GM21381 (cell line): Measurements from ENCODE around the gene IZUMO1R.
"Not testable (repeated sequence)": the region's sequence is repeated elsewhere in the genome, so short reads cannot be mapped to it uniquely, and the experiment has no call there.

Experiments
- ATAC-seq: cut with Tn5 transposase; IDR thresholded peaks from one replicate; pipeline ENCODE4 v1.9.1; 2021; ENCODE audit warnings: mild to moderate bottlenecking, moderate library complexity; ENCODE audit not compliant: unreplicated experiment

Gene IZUMO1R

DNA sequence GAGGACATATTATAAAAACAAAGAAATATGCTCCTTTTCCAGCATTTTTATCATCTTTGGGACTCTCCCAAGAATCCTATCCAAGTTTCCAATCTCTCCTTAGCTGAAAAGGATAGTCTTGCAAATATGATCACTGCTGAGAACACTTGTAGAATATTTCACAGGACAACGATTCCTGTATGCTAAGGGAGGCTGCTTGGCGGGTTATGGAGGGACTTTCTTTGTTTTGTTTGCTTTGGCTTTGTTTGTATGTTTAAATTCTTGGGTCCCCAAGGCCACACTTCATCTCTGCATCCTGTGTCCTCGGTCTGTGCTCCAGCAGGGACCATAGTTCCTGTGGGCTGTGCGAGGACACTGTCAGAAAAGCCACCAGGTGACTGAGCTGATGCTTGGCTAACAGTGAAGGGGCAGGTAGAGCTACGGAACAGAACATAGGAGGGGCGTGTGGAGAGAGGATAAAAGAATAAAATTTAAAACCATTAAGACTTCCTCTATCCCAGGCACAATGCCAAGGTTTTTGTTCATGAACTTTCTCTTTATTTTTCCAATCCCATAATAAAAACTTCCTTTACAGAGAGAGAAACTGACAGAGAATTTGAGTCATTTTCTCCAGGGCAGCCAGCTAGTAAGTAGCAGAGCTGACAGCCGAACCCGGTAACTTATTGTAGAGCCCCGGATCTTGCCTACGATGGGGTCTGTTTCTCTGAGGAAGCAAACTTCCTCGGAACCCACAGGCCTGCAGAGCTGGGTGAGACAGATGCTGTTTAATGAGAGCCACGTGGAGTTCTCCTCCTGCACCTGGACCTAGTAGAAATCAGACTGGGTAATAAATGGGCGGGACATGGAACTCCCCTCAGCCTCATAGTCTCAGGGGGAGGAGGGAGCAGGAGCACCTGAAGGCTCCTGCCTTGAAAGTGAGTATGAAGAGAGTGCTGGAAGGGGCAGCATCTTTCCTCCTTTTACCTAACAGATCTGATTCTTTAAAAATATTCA lies at the start of gene IZUMO1R:
Gene IZUMO1R (plus strand): TSS at position 615 of the 993 bp plus-strand sequence. CDS start 1,057 bp downstream, outside the sequence.
- ATAC-seq: no peak

DNA sequence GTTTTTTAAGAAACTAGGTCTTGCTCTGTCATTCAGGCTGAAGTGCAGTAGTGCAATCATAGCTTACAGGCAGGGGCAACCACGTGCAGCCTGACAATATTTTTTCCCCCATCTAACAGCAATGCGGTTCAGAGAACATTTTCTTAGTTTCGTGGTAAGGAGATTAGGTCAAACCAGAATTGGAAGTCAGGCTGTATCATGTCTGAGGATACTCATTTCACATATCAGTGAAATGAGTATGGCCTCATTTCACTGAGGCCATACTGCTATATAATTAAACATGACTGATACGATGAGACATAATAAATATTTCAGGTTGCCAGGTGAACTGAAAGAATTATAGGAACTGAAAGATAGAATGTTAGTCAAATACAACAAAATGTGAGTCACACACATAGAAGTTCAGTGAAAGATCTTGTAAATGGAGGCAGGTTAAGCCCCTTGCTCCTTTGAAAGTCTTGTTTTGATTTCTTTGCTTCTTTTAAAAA lies 32.5 kb upstream of the IZUMO1R start:
- ATAC-seq: peak; percentile 79

DNA sequence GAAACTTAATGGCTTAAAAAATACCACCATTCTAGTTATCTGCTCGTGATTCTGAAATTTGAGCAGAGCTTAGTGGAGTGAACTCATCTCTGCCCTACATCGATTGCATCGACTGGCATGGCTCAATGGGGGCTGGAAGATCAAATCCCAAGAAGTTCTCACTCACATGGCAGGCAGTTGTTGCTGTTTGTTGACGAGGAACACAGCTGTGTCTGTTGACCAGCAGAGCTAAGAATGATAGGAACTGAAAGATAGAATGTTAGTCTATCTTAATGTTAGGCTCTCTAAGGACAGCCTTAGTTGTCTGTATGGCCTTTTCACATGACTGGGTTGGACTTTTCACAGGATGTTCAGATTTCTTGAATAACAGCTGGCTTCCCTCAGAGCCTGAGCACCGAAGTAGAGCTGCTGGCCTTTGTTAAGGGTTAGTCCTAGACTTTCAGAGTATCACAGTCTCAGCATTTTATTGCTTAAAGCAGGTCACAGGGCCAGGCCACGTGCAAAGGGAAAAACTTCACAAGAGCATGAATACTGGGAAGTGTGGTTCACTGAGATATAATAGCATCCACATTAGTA lies 31.6 kb upstream of the IZUMO1R start:
- ATAC-seq: peak; percentile 37

DNA sequence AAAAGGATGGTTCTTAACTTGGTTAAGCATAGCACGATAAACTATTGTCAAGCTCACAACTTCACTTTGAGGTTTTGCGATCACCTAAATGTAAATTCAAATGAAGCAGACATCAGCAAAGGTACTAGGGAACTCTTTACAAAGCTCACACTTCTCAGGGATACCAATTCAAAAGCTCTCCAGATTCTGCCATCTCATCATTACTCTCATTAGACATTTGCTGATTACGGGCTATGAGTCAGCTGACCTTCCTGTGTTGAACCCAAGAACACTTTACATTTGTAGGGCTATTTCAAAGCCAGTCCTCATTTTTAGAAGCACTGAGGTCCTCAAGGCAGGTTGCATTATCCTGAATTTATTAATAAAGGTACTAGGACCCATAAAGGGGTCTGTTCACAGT lies 28.4 kb upstream of the IZUMO1R start:
- no peak for ATAC-seq

DNA sequence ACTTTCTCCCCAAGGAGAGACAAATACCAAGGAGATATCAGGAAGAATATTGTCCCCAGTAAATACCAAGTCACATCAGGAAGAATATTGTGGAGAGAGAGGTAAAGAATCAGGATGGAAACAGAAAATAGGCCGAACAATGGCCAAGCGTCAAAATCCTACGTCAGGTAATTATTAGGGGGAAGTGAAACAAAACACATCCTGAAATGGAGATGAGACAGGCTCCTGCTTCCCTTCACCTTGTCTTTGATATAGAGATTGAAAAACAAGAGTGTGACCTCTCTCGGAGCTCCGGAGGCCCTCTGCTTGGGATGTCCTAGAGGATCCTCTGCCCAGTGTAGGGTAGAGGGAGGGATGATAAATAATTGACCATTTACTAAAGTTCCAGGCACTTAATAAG lies 27.4 kb upstream of the IZUMO1R start:
- no peak for ATAC-seq

DNA sequence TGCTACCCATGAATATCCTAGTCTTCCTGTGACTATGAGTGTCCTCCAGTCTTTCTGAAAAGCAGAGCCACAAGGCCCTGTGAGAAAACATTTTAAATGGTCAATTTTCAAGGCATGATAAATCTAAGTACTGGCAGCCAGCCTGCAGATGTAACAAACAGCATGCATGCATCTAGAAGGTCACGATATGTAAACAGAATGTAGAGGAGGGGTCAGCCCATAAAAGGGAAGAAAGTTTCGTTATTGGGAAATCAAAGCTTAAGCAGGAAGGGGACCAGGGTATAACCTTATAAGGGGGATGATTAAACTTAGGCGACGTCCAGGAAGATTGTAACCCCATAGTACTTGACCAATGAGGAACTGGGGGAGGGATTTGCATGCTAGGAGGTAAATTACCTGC lies 26.2 kb upstream of the IZUMO1R start:
- not testable (repeated sequence) for ATAC-seq

DNA sequence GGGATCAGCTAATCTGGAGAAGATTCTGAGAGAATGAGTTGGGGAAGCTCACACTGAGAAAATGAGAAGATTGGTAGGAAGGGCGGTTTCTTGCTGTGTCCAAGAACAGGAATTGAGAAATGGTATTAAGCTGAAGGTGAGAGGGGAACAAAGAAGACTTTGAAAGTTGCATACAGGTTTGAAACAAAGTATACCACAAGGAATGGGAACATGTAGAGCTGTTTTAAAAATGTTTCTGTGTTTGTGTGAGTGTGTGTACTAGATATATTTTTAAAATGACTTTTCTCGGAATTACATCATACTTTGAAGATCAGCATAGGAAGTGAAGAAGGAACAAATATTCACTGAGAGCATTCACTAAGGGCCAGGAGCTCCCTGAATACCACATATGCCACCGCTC lies 24.4 kb upstream of the IZUMO1R start:
- no peak for ATAC-seq

DNA sequence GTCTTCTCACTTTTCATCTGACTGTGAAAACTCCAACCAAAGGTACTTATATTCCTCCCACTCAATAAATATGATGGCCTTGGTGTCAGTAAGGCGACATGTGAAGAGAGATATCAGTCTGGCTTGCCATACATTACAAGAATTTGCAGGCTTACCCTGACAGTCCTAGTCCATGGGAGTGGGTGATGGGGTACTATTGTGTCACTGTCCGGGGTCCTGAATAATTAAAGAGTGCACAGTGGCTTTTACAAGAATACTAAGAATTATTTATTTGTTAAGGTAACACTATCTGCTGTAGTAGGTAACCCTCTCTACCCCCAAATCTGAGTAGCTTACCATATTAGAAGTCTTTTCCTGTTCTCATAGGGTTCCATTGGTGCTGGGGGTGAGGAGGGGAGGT lies 23.1 kb upstream of the IZUMO1R start:
- ATAC-seq: no peak

DNA sequence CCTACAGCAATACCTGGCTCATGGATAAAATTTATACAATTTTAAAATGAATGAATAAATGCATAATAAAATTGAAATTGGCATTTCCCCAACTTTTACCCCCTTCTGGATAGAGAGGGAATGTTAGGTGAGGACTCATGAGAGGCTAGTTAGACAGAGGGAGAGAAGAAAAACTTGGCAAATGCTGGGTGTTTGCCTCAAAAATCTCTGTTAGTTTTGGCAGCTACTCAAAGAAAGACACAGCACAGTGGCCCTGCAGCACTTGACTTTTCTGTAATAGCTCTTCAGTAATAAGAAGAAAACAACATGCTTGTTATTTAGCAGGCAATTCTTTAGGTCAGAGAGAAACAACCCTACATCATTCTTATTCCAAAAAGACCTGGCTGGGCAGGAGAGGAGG lies 20.7 kb upstream of the IZUMO1R start:
- ATAC-seq: no peak

DNA sequence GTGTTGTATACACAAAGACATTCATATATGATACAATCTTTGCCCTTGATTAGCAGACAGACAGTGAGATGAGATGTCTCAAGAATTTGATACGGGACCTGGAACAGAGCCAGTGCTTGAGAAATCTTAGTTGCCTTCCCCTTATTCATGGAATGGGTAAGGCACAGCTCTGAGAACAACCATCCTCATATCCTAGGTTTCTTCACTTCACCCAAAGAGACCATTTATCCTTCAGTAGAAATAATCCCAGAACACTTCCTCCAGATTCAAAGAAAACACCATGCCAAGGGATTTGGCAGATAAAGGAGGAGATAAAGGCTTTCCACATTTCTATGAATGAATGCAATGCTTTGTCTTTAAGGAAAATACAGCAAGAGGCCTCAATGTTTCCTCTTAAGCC lies 8.8 kb upstream of the IZUMO1R start:
- ATAC-seq: no peak

DNA sequence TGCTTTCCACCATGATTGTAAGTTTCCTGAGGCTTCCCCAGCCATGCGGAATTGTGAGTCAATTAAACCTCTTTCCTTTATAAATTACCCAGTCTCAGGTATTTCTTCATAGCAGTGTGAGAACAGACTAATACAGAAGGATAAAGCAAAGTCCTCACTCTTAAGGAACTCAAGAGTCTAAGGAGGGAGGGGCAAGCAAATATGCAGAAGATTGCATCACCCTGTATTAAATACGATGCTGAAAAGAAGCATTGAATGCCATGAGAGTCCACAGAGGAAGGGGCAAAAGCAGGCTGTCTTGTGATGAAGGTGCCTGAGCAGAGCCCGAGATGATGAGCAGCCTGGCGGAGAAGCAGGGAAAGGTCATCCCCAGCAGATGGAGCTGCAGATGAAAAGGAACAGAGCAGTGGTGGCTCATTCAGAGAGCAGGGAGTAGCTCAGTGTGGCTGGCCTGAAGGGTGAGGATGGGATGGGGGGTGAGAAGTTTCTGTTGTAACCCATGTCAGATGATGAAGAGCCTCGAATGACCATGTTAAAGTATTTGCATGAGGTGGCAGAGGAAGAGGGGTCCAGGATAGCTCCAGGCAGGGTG lies 6.3 kb upstream of the IZUMO1R start:
- no peak for ATAC-seq

DNA sequence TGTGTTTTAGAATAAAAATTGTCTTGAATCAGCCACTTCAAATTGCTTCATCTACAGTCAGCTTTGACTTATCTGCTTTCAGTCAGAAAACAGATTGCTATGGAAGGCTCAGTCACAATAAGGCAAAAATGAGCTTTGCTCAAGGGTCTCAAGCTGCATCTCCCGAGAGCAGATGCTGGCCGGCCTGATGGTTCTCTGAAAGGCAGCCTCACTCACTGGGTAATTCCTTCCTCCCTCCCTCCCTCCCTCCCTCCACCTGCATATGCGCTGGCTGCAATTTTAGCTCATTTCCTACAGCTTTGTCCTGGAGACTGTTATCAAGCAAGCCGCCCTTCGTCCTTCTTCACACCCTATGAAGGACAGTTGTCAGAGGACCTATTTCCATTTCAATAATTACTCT lies 1.6 kb upstream of the IZUMO1R start:
- no peak for ATAC-seq

DNA sequence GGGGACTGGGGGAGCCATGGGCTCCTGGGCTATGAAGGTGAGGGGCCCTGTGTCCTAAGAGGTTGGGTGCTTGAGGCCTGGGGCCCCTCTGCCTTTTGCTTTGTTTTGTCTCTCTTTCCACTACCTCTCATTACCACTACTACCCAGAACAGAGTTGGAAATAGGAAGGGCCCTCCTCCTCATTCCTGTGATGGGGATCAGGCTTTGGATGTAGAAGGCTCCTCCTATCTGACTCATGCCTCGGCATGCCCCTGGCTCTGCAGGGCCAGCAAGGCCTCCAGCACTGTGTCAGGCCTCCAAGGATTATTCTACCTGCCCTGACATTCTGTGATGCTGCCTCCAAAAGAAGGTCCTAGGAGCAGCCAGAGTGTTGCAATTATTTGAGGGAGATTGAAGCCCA lies 766 bp downstream of the IZUMO1R start:
- ATAC-seq: no peak

DNA sequence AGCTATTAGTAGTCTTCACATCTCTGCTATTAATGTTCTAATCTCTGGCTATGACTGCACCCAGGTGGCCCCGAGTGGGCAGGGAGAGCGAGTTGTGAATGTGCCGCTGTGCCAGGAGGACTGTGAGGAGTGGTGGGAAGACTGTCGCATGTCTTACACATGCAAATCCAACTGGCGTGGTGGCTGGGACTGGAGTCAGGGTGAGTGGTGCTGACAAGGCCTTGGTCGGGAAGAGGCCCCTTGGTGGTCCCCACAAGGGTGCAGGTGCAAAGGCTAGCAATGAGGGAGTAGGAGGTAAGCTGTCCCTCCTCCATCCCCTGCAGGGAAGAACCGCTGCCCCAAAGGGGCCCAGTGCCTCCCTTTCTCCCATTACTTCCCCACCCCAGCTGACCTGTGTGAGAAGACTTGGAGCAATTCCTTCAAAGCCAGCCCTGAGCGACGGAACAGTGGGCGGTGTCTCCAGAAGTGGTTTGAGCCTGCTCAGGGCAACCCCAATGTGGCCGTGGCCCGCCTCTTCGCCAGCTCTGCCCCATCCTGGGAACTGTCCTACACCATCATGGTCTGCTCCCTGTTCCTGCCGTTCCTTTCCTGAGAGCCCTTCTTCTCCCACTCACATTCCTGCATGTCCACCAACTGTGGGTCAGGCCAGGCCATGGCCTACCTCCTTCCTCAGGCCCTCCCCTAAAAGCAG lies 2.9 kb downstream of the IZUMO1R start:
- no peak for ATAC-seq

DNA sequence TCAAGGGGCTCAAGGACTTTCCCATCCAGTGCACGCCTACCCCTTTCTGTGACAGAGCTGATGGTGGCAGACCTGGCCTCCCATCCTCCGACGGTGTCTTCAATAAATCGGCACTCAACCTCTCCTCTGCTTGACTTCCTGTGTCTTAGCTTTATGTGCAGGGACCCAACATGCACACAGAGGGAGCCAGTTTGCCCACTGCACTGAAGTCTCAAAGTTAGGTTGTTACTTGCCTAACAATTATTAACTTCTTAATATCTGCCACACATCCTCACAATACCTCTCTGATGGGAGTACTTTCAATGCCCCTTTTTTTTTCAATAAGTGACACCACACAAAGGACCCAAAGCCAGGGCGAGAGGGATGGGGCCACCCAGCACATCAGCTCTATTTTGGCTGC lies 3.6 kb downstream of the IZUMO1R start:
- peak; percentile 50 for ATAC-seq

DNA sequence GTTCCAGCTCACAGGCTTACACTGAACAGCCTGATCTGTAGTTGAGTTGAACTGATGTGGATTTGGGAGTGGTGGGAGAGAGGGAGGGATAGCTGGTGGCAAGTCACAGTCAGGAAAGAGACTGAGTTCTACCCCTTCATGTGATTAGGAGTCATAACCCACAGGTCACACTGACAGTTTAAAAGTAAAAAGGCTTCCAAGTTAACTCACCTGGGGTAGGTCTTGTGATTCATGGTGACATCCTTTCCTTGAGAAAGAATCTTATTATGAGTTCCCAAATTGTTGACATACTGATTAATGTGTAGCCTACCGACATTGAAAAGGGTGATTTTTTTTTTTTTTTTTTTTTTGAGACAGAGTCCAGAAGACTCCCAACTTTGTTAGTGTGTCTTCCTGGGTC lies 5.4 kb downstream of the IZUMO1R start:
- ATAC-seq: no peak

DNA sequence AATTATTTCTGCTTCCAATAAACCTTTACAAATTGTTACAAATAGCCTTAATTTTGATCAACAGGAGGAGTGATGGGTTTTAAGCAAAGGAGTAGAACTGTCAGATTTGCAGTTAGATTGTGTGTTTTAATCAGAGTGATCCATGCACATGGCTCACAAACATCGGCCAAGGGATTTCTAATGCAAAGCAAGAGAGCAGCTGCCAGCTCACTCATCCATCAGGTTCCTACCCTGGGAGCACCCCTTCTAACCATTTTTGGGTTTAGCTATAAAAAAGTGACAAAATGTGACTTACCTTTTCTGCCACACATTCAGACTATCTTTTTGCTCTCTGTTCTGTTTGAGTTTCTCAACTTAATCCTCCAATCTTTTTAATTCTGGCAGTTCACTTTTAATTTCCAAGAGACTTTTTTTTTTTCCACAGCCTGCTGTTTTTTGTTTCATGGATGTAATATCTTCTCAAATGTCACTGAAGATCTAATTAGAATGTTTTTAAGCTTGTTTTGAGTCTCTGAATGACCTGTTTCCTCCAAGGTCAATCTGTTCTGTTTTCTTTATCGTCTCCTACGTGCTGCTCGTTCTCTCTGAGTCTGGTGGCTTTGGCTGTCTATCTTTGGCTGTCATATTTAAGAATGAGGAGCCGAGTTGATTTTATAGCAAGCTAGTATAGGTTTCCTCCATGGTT lies 6.0 kb downstream of the IZUMO1R start:
- no peak for ATAC-seq

DNA sequence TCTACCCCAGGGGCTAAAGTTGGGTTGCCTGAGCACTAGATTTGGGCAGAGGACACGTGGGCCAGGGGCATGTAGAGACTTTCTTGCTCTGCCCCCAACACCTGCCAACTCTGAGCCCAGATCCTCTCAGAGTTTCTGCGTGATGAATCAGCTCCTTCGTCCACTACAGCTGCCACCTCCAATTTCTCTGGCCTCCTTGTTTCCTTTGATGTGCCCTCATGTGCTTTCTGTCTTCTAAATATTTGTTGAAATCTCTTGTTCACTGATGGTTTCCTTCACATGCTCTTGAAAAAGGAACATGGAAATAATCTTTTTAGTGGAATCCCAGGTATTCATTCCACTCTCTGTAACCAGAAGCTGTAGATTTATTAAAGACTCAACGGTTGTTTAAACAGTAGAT lies 8.0 kb downstream of the IZUMO1R start:
- no peak for ATAC-seq

DNA sequence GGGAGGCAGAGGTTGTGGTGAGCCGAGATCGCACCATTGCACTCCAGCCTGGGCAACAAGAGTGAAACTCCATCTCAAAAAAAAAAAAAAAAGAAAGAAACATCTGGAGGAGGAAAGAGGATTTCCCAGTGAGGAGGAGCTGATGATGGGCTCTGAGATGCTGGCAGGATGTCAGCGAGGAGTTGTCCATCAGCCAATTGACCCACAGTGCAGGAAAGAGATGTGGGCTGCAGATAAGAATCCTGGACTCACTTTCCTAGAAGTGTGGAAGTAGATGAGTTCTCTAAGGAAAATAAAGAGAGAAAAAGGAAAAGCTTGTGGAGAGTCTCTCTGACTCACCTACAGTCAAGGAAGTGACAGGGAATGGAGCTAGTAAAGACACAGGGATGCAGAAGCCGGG lies 9.7 kb downstream of the IZUMO1R start:
- ATAC-seq: no peak

DNA sequence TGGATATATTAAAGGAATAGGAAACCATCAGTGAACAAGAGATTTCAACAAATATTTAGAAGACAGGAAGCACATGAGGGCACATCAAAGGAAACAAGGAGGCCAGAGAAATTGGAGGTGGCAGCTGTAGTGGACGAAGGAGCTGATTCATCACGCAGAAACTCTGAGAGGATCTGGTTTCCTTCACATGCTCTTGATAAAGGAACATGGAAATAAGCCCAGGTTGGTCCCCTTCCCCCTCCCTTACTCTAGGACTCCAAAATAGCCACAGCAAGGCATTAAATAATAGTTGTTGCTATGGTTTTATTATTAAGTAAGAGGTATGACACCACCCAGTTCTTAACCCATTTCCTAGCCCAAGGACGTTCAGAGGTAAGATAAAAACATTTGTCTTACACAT lies 11.3 kb downstream of the IZUMO1R start:
- ATAC-seq: no peak

DNA sequence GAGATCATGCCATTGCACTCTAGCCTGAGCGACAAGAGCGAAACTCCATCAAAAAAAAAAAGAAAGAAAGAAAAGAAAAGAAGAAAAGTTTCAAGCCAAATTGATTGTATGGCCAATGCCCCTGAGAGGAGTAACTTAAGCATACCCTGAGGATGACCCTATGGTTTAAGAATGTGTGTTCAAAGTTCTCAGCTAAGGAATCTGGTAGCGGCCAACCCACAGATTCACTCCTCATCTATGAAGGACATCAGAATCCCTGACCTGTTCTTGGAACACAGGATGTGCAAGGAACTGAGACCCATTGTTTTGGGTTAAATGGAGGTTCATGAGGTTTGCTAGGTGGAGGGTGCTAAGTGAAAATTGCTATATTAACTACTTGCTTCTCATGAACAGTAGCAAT lies 18.1 kb downstream of the IZUMO1R start:
- ATAC-seq: no peak
